SK-N-SH treated with all-trans-retinoic acid at 6 μM for 48 hours (cell line): ENCODE results near the gene SETDB1.

Experiments
- ATAC-seq: fragments of 200-7000 bp; cut with Tn5 transposase; 3 replicates; pipeline ENCODE4 v1.9.1; 2020; ENCODE audit warnings: mild to moderate bottlenecking, moderate library complexity
- ARNTL ChIP-seq: fragments of 450-650 bp; formaldehyde crosslinking; IDR thresholded peaks from 2 replicates; pipeline ENCODE4 v1.5.0; 2020; ENCODE audit warnings: low read depth, mild to moderate bottlenecking, moderate library complexity, borderline replicate concordance
- BACH2 ChIP-seq: fragments of 250-450 bp; sonication (Bioruptor Pico); IDR thresholded peaks from 2 replicates; pipeline ENCODE4 v1.9.0; 2021; ENCODE audit warnings: mild to moderate bottlenecking, borderline replicate concordance
- CREB5 ChIP-seq: fragments of 250-450 bp; sonication (Bioruptor Pico); IDR thresholded peaks from 2 replicates; pipeline ENCODE4 v1.5.1; 2020; ENCODE audit warnings: low read depth, mild to moderate bottlenecking, moderate library complexity
- CSRNP3 ChIP-seq: fragments of 250-450 bp; sonication (Bioruptor Pico); IDR thresholded peaks from 2 replicates; pipeline ENCODE4 v1.5.1; 2021; ENCODE audit warnings: mild to moderate bottlenecking, moderate library complexity
- ESRRG ChIP-seq: fragments of 250-450 bp; sonication (Bioruptor Pico); IDR thresholded peaks from 2 replicates; pipeline ENCODE4 v1.6.1; 2021; ENCODE audit warnings: mild to moderate bottlenecking
- GLIS3 ChIP-seq: fragments of 250-450 bp; sonication (Bioruptor Pico); IDR thresholded peaks from 2 replicates; pipeline ENCODE4 v1.5.0; 2020; ENCODE audit warnings: mild to moderate bottlenecking, moderate library complexity
- OSR1 ChIP-seq: fragments of 250-450 bp; sonication (Bioruptor Pico); IDR thresholded peaks from 2 replicates; pipeline ENCODE4 v1.8.0; 2022; ENCODE audit warnings: moderate library complexity, mild to moderate bottlenecking, inconsistent platforms
- PATZ1 ChIP-seq: fragments of 250-450 bp; sonication (Bioruptor Pico); IDR thresholded peaks from 2 replicates; pipeline ENCODE4 v1.8.0; 2020; ENCODE audit warnings: mild to moderate bottlenecking, moderate library complexity, borderline replicate concordance
- POU6F1 ChIP-seq: fragments of 250-450 bp; sonication (Bioruptor Pico); IDR thresholded peaks from 2 replicates; pipeline ENCODE4 v1.8.0; 2021; ENCODE audit warnings: low read depth, mild to moderate bottlenecking, moderate library complexity, borderline replicate concordance
- PPARA ChIP-seq: fragments of 250-450 bp; sonication (Bioruptor Pico); IDR thresholded peaks from 2 replicates; pipeline ENCODE4 v1.5.0; 2020; ENCODE audit warnings: mild to moderate bottlenecking, borderline replicate concordance
- RARB ChIP-seq: fragments of 250-450 bp; sonication (Bioruptor Pico); IDR thresholded peaks from 2 replicates; pipeline ENCODE4 v1.8.0; 2021; ENCODE audit warnings: mild to moderate bottlenecking, moderate library complexity
- SNAI2 ChIP-seq: fragments of 250-450 bp; sonication (Bioruptor Pico); IDR thresholded peaks from 2 replicates; pipeline ENCODE4 v1.5.0; 2020; ENCODE audit warnings: mild to moderate bottlenecking, moderate library complexity
- TCF4 ChIP-seq: fragments of 250-450 bp; sonication (Bioruptor Pico); IDR thresholded peaks from 2 replicates; pipeline ENCODE4 v1.8.0; 2021; ENCODE audit warnings: mild to moderate bottlenecking, moderate library complexity, borderline replicate concordance
- TOX ChIP-seq: fragments of 250-450 bp; sonication (Bioruptor Pico); IDR thresholded peaks from 2 replicates; pipeline ENCODE4 v1.8.0; 2021; ENCODE audit warnings: mild to moderate bottlenecking, moderate library complexity, borderline replicate concordance
- ZC3H10 ChIP-seq: fragments of 250-450 bp; sonication (Bioruptor Pico); IDR thresholded peaks from 2 replicates; pipeline ENCODE4 v1.5.1; 2021; ENCODE audit warnings: mild to moderate bottlenecking, moderate library complexity
- ZFP30 ChIP-seq: fragments of 450-650 bp; formaldehyde crosslinking; IDR thresholded peaks from 2 replicates; pipeline ENCODE4 v1.5.0; 2022; ENCODE audit warnings: mild to moderate bottlenecking, moderate library complexity
- ZNF8 ChIP-seq: fragments of 450-650 bp; formaldehyde crosslinking; IDR thresholded peaks from 2 replicates; pipeline ENCODE4 v1.5.0; 2020; ENCODE audit warnings: mild to moderate bottlenecking, moderate library complexity
- TF ChIP-seq, protein P1 (sequence below): fragments of 250-450 bp; sonication (Bioruptor Pico); IDR thresholded peaks from 2 replicates; pipeline ENCODE4 v1.5.0; 2020; ENCODE audit warnings: mild to moderate bottlenecking, moderate library complexity

SETDB1 gene

DNA sequence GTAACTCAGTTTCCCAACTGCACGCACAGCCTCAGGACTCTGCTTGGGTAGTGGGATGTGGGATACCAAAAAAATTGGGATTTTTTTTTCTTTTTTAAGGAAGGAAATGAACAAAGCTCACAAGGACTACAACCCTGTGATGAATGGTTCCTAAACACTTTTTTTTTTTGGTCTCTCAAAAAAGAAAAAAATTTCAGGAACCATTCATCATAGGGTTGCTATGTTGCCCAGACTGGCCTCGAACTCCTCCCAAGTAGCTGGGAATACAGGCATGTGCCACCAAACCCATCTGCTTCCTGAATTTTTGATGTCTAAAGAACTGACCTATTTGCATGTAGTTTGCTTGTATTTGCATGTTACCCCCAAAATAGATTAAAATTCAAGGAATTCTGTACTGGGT lies 73.8 kb downstream of the SETDB1 start (continued):
- TF ChIP-seq, protein P1, sequence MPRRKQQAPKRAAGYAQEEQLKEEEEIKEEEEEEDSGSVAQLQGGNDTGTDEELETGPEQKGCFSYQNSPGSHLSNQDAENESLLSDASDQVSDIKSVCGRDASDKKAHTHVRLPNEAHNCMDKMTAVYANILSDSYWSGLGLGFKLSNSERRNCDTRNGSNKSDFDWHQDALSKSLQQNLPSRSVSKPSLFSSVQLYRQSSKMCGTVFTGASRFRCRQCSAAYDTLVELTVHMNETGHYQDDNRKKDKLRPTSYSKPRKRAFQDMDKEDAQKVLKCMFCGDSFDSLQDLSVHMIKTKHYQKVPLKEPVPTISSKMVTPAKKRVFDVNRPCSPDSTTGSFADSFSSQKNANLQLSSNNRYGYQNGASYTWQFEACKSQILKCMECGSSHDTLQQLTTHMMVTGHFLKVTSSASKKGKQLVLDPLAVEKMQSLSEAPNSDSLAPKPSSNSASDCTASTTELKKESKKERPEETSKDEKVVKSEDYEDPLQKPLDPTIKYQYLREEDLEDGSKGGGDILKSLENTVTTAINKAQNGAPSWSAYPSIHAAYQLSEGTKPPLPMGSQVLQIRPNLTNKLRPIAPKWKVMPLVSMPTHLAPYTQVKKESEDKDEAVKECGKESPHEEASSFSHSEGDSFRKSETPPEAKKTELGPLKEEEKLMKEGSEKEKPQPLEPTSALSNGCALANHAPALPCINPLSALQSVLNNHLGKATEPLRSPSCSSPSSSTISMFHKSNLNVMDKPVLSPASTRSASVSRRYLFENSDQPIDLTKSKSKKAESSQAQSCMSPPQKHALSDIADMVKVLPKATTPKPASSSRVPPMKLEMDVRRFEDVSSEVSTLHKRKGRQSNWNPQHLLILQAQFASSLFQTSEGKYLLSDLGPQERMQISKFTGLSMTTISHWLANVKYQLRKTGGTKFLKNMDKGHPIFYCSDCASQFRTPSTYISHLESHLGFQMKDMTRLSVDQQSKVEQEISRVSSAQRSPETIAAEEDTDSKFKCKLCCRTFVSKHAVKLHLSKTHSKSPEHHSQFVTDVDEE (CRISPR knock-in tag) = no peak
- TF ChIP-seq GLIS3 (CRISPR knock-in tag) = no peak

GRCh38 chr1:151000408-151000807 lies 74.2 kb downstream of the SETDB1 start:
- ATAC-seq = no peak
- TF ChIP-seq OSR1 (no peak), PATZ1 (CRISPR knock-in tag) (no peak), TCF4 (CRISPR knock-in tag) (no peak)

GRCh38 chr1:151001602-151002001 lies 75.4 kb downstream of the SETDB1 start:
- TF ChIP-seq PPARA (no peak), CREB5 (CRISPR knock-in tag) (no peak), SNAI2 (CRISPR knock-in tag) (no peak), TCF4 (CRISPR knock-in tag) (no peak), ZC3H10 (CRISPR knock-in tag) (no peak), ARNTL (CRISPR knock-in tag) (no peak), ZFP30 (CRISPR knock-in tag) (no peak), PATZ1 (CRISPR knock-in tag) (no peak), ESRRG (CRISPR knock-in tag) (no peak), RARB (CRISPR knock-in tag) (no peak), GLIS3 (CRISPR knock-in tag) (no peak), BACH2 (no peak), ZNF8 (CRISPR knock-in tag) (no peak), TOX (CRISPR knock-in tag) (no peak), POU6F1 (no peak), CSRNP3 (CRISPR knock-in tag) (no peak)
- TF ChIP-seq, protein P1 (CRISPR knock-in tag) = no peak
- no peak for ATAC-seq
